H1 (cell line): ENCODE data around the gene C3orf20. TPM values are rescaled to one million over a fixed set of nuclear protein-coding genes. Genes with fewer than 3 reads are reported as not detected.

Experiments
- CTCF ChIA-PET: fragments of 300-600 bp; sonication (Branson Sonifier 250); formaldehyde crosslinking; loops from one replicate; lab custom pipeline; 2021; ENCODE audit not compliant: partially characterized antibody; lab: Charles Lee
- POLR2A ChIA-PET: fragments of 300-600 bp; sonication (Branson Sonifier 250); formaldehyde crosslinking; loops from one replicate; lab custom pipeline; 2021; ENCODE audit warnings: inconsistent platforms; ENCODE audit not compliant: partially characterized antibody; lab: Charles Lee
- DNase-seq, 2 experiments: peaks; one replicate each; pipeline versions ENCODE4 v3.0.0 to v3.0.0-alpha.2; 2010 to 2022; ENCODE audit warnings: low spot score in 2 of 2, low read depth in 1 of 2, mixed read lengths in 1 of 2
- FAIRE-seq: peaks from 2 replicates; lab custom pipeline; 2011; peaks lifted over from hg19 to GRCh38; lab: Jason Lieb, UNC
- H2AFZ ChIP-seq: 2 replicates; pipeline ENCODE4 v1.8.1; 2012; ENCODE audit warnings: low read length, inconsistent platforms
- H2AK5ac ChIP-seq: 2 replicates; pipeline ENCODE4 v1.6.1; 2013; ENCODE audit warnings: low read depth, low read length
- H2BK120ac ChIP-seq: replicated peaks from 2 replicates; pipeline ENCODE3; 2013; ENCODE audit warnings: low read depth, low read length, inconsistent platforms
- H2BK12ac ChIP-seq: 2 replicates; pipeline ENCODE4 v1.6.1; 2013; ENCODE audit warnings: low read depth, low read length
- H2BK15ac ChIP-seq: 2 replicates; pipeline ENCODE4 v1.6.1; 2013; ENCODE audit warnings: low read length
- H2BK20ac ChIP-seq: 2 replicates; pipeline ENCODE4 v1.6.1; 2013; ENCODE audit warnings: low read length
- H2BK5ac ChIP-seq: 2 replicates; pipeline ENCODE4 v1.6.1; 2013; ENCODE audit warnings: low read depth, low read length
- H3K14ac ChIP-seq: 2 replicates; pipeline ENCODE4 v1.6.1; 2013; ENCODE audit warnings: inconsistent platforms; ENCODE audit not compliant: insufficient read length
- H3K18ac ChIP-seq: 2 replicates; pipeline ENCODE4 v1.6.1; 2013; ENCODE audit warnings: low read length; ENCODE audit errors: extremely low read depth
- H3K23ac ChIP-seq: 2 replicates; pipeline ENCODE4 v1.6.1; 2013; ENCODE audit warnings: inconsistent platforms; ENCODE audit not compliant: insufficient read length
- H3K23me2 ChIP-seq: 2 replicates; pipeline ENCODE4 v1.6.1; 2013; ENCODE audit warnings: low read depth, low read length
- H3K27ac ChIP-seq: 2 replicates; pipeline ENCODE4 v1.6.1; 2011; ENCODE audit warnings: low read depth, low read length, inconsistent platforms
- H3K27me3 ChIP-seq, 4 experiments: replicated peaks in 1 of 4; 1 replicate in 1 of 4; 2 replicates in 3 of 4; pipeline versions ENCODE4 v1.6.1 to v1.8.1; 2011 to 2013; ENCODE audit warnings: low read length in 3 of 4, mild to moderate bottlenecking in 3 of 4, inconsistent platforms in 2 of 4, mixed read lengths in 2 of 4, moderate library complexity in 1 of 4; ENCODE audit not compliant: control insufficient read depth in 3 of 4, insufficient read depth in 3 of 4; ENCODE audit errors: extremely low read depth in 1 of 4
- H3K36me3 ChIP-seq, 4 experiments: 2 replicates each; pipeline versions ENCODE4 v1.6.1 to v1.8.1; 2011 to 2013; ENCODE audit warnings: mild to moderate bottlenecking in 4 of 4, low read length in 3 of 4, moderate library complexity in 2 of 4, control low read depth in 1 of 4, inconsistent platforms in 1 of 4; ENCODE audit not compliant: insufficient read depth in 4 of 4, control insufficient read depth in 2 of 4
- H3K4ac ChIP-seq: replicated peaks from 2 replicates; pipeline ENCODE3; 2013; ENCODE audit warnings: low read length, low read depth, mixed read lengths, inconsistent platforms; ENCODE audit not compliant: insufficient read length
- H3K4me1 ChIP-seq, 4 experiments: replicated peaks in 1 of 4; 1 replicate in 1 of 4; 2 replicates in 3 of 4; pipeline versions ENCODE4 v1.6.1 to v1.8.1; 2011 to 2013; ENCODE audit warnings: low read length in 3 of 4, inconsistent platforms in 2 of 4, mixed read lengths in 1 of 4; ENCODE audit not compliant: insufficient read depth in 4 of 4, control insufficient read depth in 3 of 4
- H3K4me2 ChIP-seq, 2 experiments: 2 replicates each; pipeline versions ENCODE4 v1.6.1 to v1.8.1; 2011 to 2013; ENCODE audit warnings: low read depth in 2 of 2, low read length in 2 of 2, control low read depth in 1 of 2, inconsistent platforms in 1 of 2, mild to moderate bottlenecking in 1 of 2; ENCODE audit not compliant: insufficient read depth in 1 of 2
- H3K4me3 ChIP-seq, 4 experiments: fragments of 200-600, 300-600 bp in 1 of 4; sonication (generic), shearing (Covaris generic), sonication (Bioruptor Twin) in 1 of 4; 2 replicates each; pipeline versions ENCODE4 v1.5.1 to v1.8.1; 2011 to 2016; ENCODE audit warnings: low read length in 4 of 4, low read depth in 3 of 4, control low read depth in 2 of 4, inconsistent platforms in 2 of 4, mild to moderate bottlenecking in 2 of 4, mixed read lengths in 1 of 4, moderate library complexity in 1 of 4; ENCODE audit not compliant: insufficient read depth in 2 of 4; ENCODE audit errors: extremely low read depth in 1 of 4
- H3K56ac ChIP-seq: replicated peaks from 2 replicates; pipeline ENCODE3; 2013; ENCODE audit warnings: low read depth, mild to moderate bottlenecking, mixed read lengths, low read length, inconsistent platforms; ENCODE audit not compliant: insufficient read length
- H3K79me1 ChIP-seq: 2 replicates; pipeline ENCODE4 v1.6.1; 2013; ENCODE audit warnings: low read depth, low read length, control low read depth
- H3K79me2 ChIP-seq, 2 experiments: 2 replicates each; pipeline versions ENCODE4 v1.6.1 to v1.8.1; 2012 to 2013; ENCODE audit warnings: low read length in 2 of 2, mild to moderate bottlenecking in 2 of 2, inconsistent platforms in 1 of 2; ENCODE audit not compliant: insufficient read depth in 2 of 2, control insufficient read depth in 1 of 2
- H3K9ac ChIP-seq, 4 experiments: replicated peaks in 1 of 4; 1 replicate in 1 of 4; 2 replicates in 3 of 4; pipeline versions ENCODE4 v1.6.1 to v1.8.1; 2011 to 2013; ENCODE audit warnings: low read depth in 3 of 4, low read length in 3 of 4, control low read depth in 2 of 4, mild to moderate bottlenecking in 2 of 4, moderate library complexity in 2 of 4, inconsistent platforms in 1 of 4; ENCODE audit errors: extremely low read depth in 1 of 4
- H3K9me3 ChIP-seq, 2 experiments: 2 replicates each; pipeline versions ENCODE4 v1.6.1 to v1.8.1; 2012 to 2013; ENCODE audit warnings: mild to moderate bottlenecking in 2 of 2, moderate library complexity in 2 of 2, control low read depth in 1 of 2, inconsistent platforms in 1 of 2, low read depth in 1 of 2, low read length in 1 of 2, mixed read lengths in 1 of 2; ENCODE audit not compliant: insufficient read depth in 2 of 2
- H4K20me1 ChIP-seq, 2 experiments: replicated peaks in 1 of 2; 2 replicates each; pipeline versions ENCODE3 to v1.8.1; 2011 to 2013; ENCODE audit warnings: inconsistent platforms in 2 of 2, low read length in 2 of 2, mild to moderate bottlenecking in 1 of 2; ENCODE audit not compliant: insufficient read depth in 2 of 2, control insufficient read depth in 1 of 2
- H4K5ac ChIP-seq: 2 replicates; pipeline ENCODE4 v1.6.1; 2013; ENCODE audit warnings: low read length, low read depth, mixed read lengths, inconsistent platforms; ENCODE audit not compliant: insufficient read length
- H4K8ac ChIP-seq: 2 replicates; pipeline ENCODE4 v1.8.0; 2013; ENCODE audit warnings: mild to moderate bottlenecking, moderate library complexity, low read length, inconsistent platforms; ENCODE audit not compliant: insufficient read depth; ENCODE audit errors: extremely low read depth
- H4K91ac ChIP-seq: replicated peaks from 2 replicates; pipeline ENCODE3; 2013; ENCODE audit warnings: low read length, mixed read lengths, inconsistent platforms; ENCODE audit not compliant: insufficient read length
- ASH2L ChIP-seq: fragments of 200-600, 300-600 bp; sonication (generic); IDR thresholded peaks from one replicate; pipeline ENCODE4 v1.7.1; 2017; ENCODE audit warnings: low read length
- BACH1 ChIP-seq: IDR thresholded peaks from 2 replicates; pipeline ENCODE4 v1.6.1; 2012; ENCODE audit warnings: low read length, improper control_type of control experiment
- CBX8 ChIP-seq: fragments of 300-800, 300-1000 bp; sonication (generic); IDR thresholded peaks from 2 replicates; pipeline ENCODE4 v1.7.1; 2016; ENCODE audit warnings: low read depth, low read length, borderline replicate concordance
- CHD1 ChIP-seq: IDR thresholded peaks from 2 replicates; pipeline ENCODE4 v1.6.1; 2012; ENCODE audit warnings: low read depth, low read length, improper control_type of control experiment
- MAX ChIP-seq: IDR thresholded peaks from 2 replicates; pipeline ENCODE4 v1.6.1; 2012; ENCODE audit warnings: inconsistent platforms
- RAD21 ChIP-seq, 2 experiments: IDR thresholded peaks in 1 of 2; conservative IDR thresholded peaks in 1 of 2; 2 replicates each; pipeline ENCODE4 v1.6.1; 2011; ENCODE audit warnings: low read depth in 2 of 2, low read length in 2 of 2, improper control_type of control experiment in 1 of 2, inconsistent platforms in 1 of 2, mild to moderate bottlenecking in 1 of 2, moderate library complexity in 1 of 2
- RBBP5 ChIP-seq: IDR thresholded peaks from 2 replicates; pipeline ENCODE4 v1.7.1; 2012; ENCODE audit warnings: low read depth, mild to moderate bottlenecking, inconsistent platforms, low read length, moderate library complexity, borderline replicate concordance
- SIN3A ChIP-seq, 2 experiments: IDR thresholded peaks in 1 of 2; conservative IDR thresholded peaks in 1 of 2; 2 replicates each; pipeline ENCODE4 v1.6.1; 2011 to 2012; ENCODE audit warnings: low read length in 2 of 2, improper control_type of control experiment in 1 of 2, low read depth in 1 of 2, mild to moderate bottlenecking in 1 of 2
- TAF7 ChIP-seq: optimal IDR thresholded peaks from 2 replicates; pipeline ENCODE3; 2011; ENCODE audit warnings: low read depth, mild to moderate bottlenecking, inconsistent platforms, low read length, moderate library complexity, borderline replicate concordance
- WGBS, 2 experiments: shearing (Covaris generic) in 1 of 2; methylation state at CpG; one replicate each; pipeline versions ENCODE4 v1.1.6 to v1.1.7; 2013 to 2015; ENCODE audit warnings: low lambda C conversion rate in 2 of 2, mixed read lengths in 2 of 2, inconsistent platforms in 1 of 2, low coverage in 1 of 2, missing lambda C conversion rate in 1 of 2; ENCODE audit not compliant: insufficient replicate concordance in 2 of 2, insufficient coverage in 1 of 2, insufficient read length in 1 of 2; ENCODE audit errors: extremely low coverage in 1 of 2, missing lambda C conversion rate in 1 of 2; 5-methylcytosine and 5-hydroxymethylcytosine counted together
- polyA plus RNA-seq, 7 experiments: library from polyadenylated mRNA; depleted of rRNA in 3 of 7; stranded (reverse) in 5 of 7; unstranded in 2 of 7; fragments of >200 nt in 5 of 7; fragments of 200-250 nt in 2 of 7; gene quantifications; 1 replicate in 5 of 7; 2 replicates in 1 of 7; 4 replicates in 1 of 7; pipeline versions ENCODE4 v1.2.1 to v1.2.3, GENCODE V29; 2011 to 2013; ENCODE audit warnings: missing spikeins in 2 of 7, mixed read lengths in 2 of 7
- total RNA-seq: library from RNA; stranded (reverse); fragmentation: NEBNext Ultra II Directional; extraction: Animal tissue kit (Norgen Biotek cat#: 25700); gene quantifications from 2 replicates; pipeline ENCODE4 v1.2.1, GENCODE V29; 2021

C3orf20 gene
- total and polyA plus RNA-seq, 2 of the 8 experiments (the other 6 are each of a cell fraction or from before 2014, with no cell fraction given) = not detected

- WGBS, 2 experiments = 78% methylated on average over 12 of the region's 12 CpGs; no CpG with 5 or more reads in 1 of the 2 experiments
- DNase-seq (peak in 1 of 2 experiments; percentile 56), FAIRE-seq (no peak)
- H3K14ac ChIP-seq = no peak overlapping the region
- H2BK12ac ChIP-seq = peak overlapping the region; percentile 85; the same call in 1 of the 2 replicates
- H3K27ac ChIP-seq = no peak overlapping the region; the same call in 1 of the 2 replicates
- no peak overlapping the region for H3K9ac ChIP-seq
- no peak overlapping the region for H2BK120ac ChIP-seq
- no peaks in the 10 kb centered on the region for H3K23me2 ChIP-seq
- no peak overlapping the region; the same call in 1 of the 2 replicates for H4K8ac ChIP-seq
- no peak overlapping the region for H3K4me2 ChIP-seq
- no peaks in the 10 kb centered on the region for H3K9me3 ChIP-seq
- H3K18ac ChIP-seq = no peak overlapping the region; the same call in 1 of the 2 replicates
- no peak overlapping the region for H3K56ac ChIP-seq
- H2BK15ac ChIP-seq = peak overlapping the region; percentile 65; the same call in 1 of the 2 replicates
- no peak overlapping the region for H3K23ac ChIP-seq
- H4K91ac ChIP-seq = peak overlapping the region; percentile 38
- H2BK20ac ChIP-seq = 0 out of 2 replicates have a peak overlapping the region, but pooled peaks have one; percentile 61
- H4K20me1 ChIP-seq = no peaks in the 10 kb centered on the region
- no peak overlapping the region for H2AK5ac ChIP-seq
- peaks cover 3 to 18% (median 14%) of the 10 kb centered on the region in 4 experiments for H3K4me1 ChIP-seq
- ChIA-PET CTCF (interaction anchor here (0.6 to 2.9 kb wide), 13 partner anchors 9 to 306 kb away, joined by 3 to 18 read pairs (median 4); partner anchors contain the start of gene C3orf20), POLR2A (interaction anchor here (0.6 to 0.9 kb wide), 2 partner anchors 9 to 119 kb away, joined by 3 read pairs; no protein-coding TSS in a partner anchor)
- no peak overlapping the region for H3K4ac ChIP-seq
- H2AFZ ChIP-seq = peak overlapping the region; percentile 15; the same call in 1 of the 2 replicates
- H3K79me2 ChIP-seq = no peaks in the 10 kb centered on the region
- H3K79me1 ChIP-seq = no peaks in the 10 kb centered on the region
- no peaks in the 10 kb centered on the region for H3K27me3 ChIP-seq
- no peak overlapping the region for H2BK5ac ChIP-seq
- H4K5ac ChIP-seq = peak overlapping the region; percentile 34
- no peaks in the 10 kb centered on the region for H3K36me3 ChIP-seq
- no peak overlapping the region for H3K4me3 ChIP-seq
- TF ChIP-seq RBBP5 = no peak
- TF ChIP-seq CBX8 = no peak
- TF ChIP-seq ASH2L = no peak
- no peak for TF ChIP-seq BACH1
- no peak for TF ChIP-seq TAF7
- peak; percentile 42 for TF ChIP-seq MAX
- TF ChIP-seq RAD21 (IDR thresholded peaks at IDR 0.05 in 1 of 2, conservative IDR thresholded peaks at IDR 0.05 in 1 of 2; ENCODE audit: low read depth in 2 of 2, low read length in 2 of 2) = peak; percentile 20 to 33; a peak in 3 of 4 replicates
- no peak for TF ChIP-seq CHD1
- no peak for TF ChIP-seq SIN3A (conservative IDR thresholded peaks at IDR 0.05 in 1 of 2, IDR thresholded peaks at IDR 0.05 in 1 of 2; ENCODE audit: low read depth in 1 of 2, low read length in 2 of 2)
These were observed 99.5 kb downstream of the C3orf20 start for GRCh38 chr3:14774431-14774830.
